ENCODE measurements around the gene CASK.

- TF ChIP-seq CTCF (IDR thresholded peaks at IDR 0.05; ENCODE audit: insufficient read depth, low read length), result no peak
- no peak for TF ChIP-seq POLR2AphosphoS5 (IDR thresholded peaks at IDR 0.05; ENCODE audit: low read depth)
- TF ChIP-seq GABPA (IDR thresholded peaks at IDR 0.05; ENCODE audit: low read depth), result no peak
- no peak for TF ChIP-seq REST (IDR thresholded peaks at IDR 0.05; ENCODE audit: insufficient replicate concordance, low read depth)
Measured at GRCh38 chrX:41655631-41656030, 267.7 kb downstream of the CASK start.
